Keratinocyte (primary cell): ENCODE data around the gene TOX4.

Source experiments
- EZH2 ChIP-seq: IDR thresholded peaks from one replicate; pipeline ENCODE4 v1.6.1; 2012; ENCODE audit warnings: inconsistent platforms, mild to moderate bottlenecking, low read length, moderate library complexity
- TF ChIP-seq, protein P1 (sequence below), 3 experiments: IDR thresholded peaks in 1 of 3; conservative IDR thresholded peaks in 1 of 3; optimal IDR thresholded peaks in 1 of 3; 2 replicates in 2 of 3; 3 replicates in 1 of 3; pipeline versions ENCODE3 to v1.5.1; 2011; ENCODE audit warnings: low read length in 3 of 3, mild to moderate bottlenecking in 3 of 3, moderate library complexity in 2 of 3, control low read depth in 1 of 3, inconsistent platforms in 1 of 3; ENCODE audit not compliant: insufficient read depth in 2 of 3; ENCODE audit errors: extremely low read depth in 1 of 3

DNA sequence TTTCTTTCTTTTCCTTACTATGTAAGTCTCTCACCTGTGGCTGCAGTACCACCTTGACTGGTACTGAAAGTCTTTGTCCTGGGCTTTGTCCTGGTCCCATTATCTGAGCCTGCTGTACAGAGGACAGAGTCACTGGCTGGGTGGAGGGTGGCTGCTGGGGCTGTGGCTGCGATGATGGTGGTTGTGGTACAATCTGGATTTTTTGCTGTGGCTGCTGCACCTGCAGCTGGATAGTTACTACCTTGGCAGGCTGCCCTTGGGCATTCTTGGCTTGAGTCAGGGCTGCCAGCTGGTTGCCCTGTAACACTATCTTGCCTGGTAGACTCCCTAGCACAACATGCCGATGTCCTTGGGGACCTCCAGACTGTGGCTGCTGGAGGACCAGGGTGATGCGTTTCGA, 48.1 kb upstream of the TOX4 start:
- TF ChIP-seq, protein P1, sequence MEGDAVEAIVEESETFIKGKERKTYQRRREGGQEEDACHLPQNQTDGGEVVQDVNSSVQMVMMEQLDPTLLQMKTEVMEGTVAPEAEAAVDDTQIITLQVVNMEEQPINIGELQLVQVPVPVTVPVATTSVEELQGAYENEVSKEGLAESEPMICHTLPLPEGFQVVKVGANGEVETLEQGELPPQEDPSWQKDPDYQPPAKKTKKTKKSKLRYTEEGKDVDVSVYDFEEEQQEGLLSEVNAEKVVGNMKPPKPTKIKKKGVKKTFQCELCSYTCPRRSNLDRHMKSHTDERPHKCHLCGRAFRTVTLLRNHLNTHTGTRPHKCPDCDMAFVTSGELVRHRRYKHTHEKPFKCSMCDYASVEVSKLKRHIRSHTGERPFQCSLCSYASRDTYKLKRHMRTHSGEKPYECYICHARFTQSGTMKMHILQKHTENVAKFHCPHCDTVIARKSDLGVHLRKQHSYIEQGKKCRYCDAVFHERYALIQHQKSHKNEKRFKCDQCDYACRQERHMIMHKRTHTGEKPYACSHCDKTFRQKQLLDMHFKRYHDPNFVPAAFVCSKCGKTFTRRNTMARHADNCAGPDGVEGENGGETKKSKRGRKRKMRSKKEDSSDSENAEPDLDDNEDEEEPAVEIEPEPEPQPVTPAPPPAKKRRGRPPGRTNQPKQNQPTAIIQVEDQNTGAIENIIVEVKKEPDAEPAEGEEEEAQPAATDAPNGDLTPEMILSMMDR (optimal IDR thresholded peaks at IDR 0.05 in 1 of 3, IDR thresholded peaks at IDR 0.05 in 1 of 3, conservative IDR thresholded peaks at IDR 0.05 in 1 of 3; ENCODE audit: extremely low read depth in 1 of 3, insufficient read depth in 2 of 3, low read length in 3 of 3) = no peak
- TF ChIP-seq EZH2 = no peak
